NT2/D1 (cell line): ENCODE results near the gene LRRC9.
"Not testable (repeated sequence)": the region's sequence is repeated elsewhere in the genome, so short reads cannot be mapped to it uniquely, and the experiment has no call there.

ENCODE experiments used
- SUZ12 ChIP-seq: IDR thresholded peaks from 2 replicates; pipeline ENCODE4 v1.6.1; 2011; ENCODE audit not compliant: insufficient read length, insufficient read depth; ENCODE audit errors: extremely low read depth
- ZNF274 ChIP-seq: IDR thresholded peaks from 2 replicates; pipeline ENCODE4 v1.6.1; 2011; ENCODE audit warnings: mild to moderate bottlenecking, low read depth, low read length

DNA sequence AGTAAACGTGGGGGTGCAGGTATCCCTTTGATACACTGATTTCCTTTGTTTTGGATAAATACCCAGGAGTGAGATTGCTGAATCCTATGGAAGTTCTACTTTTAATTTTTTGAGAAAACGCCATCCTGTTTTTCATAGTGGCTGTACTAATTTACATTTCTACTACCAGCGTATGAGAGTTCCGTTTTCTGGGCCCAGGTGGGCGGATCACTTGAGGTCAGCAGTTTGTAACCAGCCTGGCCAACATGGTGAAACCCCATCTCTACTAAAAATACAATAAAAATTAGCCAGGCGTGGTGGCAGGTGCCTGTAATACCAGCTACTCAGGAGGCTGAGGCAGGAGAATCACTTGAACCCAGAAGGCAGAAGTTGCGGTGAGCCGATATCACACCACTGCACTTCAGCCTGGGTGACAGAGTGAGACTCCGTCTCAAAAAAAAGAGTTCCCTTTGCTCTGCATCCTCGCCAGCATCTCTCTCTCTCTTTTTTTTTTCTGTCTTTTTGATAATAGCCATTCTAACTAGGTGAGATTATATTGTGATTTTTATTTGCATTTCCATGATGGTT lies 22.4 kb downstream of the LRRC9 start:
- TF ChIP-seq ZNF274, SUZ12: not testable (repeated sequence)
